ENCODE measurements around the gene NUDCD3. TPM values are rescaled to one million over a fixed set of nuclear protein-coding genes. Genes with fewer than 3 reads are reported as not detected.

NUDCD3 gene
- total RNA-seq, 1 experiment from 2014 or later = 94.6 TPM

DNA sequence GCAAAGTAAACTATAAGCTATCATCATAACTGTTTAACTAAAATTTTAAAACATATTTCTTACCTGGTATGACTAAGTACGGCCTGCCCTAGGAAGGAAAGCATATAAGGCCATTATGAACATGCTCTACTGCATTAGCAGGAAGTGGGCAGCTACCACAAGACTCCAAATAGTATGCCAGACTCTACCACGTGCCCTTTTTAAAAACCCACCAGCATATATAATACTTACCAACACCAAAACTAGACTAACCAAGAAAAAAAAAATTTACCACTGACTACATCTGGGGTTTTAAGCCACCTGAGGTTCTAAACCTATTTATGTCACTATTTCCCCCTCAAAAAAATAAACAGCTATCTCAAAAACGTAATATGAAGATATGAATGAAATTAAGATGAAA, 30.1 kb downstream of the NUDCD3 start:
- Histone ChIP-seq H3K27me3 (ENCODE audit: insufficient read depth, low read length) (no peaks in the 10 kb centered on the region), H3K4me1 (ENCODE audit: control insufficient read depth in 1 of 2, insufficient read depth in 2 of 2, low read length in 2 of 2) (no peaks in the 10 kb centered on the region), H3K79me2 (ENCODE audit: insufficient read depth, low read length) (peaks cover 77% of the 10 kb centered on the region), H3K9me2 (ENCODE audit: insufficient read depth) (no peaks in the 10 kb centered on the region), H3K27ac (ENCODE audit: low read depth, low read length) (no peak overlapping the region), H2AFZ (ENCODE audit: low read depth, low read length, poor library complexity, severe bottlenecking) (no peak overlapping the region), H3K9me3 (ENCODE audit: control insufficient read depth in 1 of 2, insufficient read depth in 1 of 2, low read depth in 1 of 2, low read length in 2 of 2) (no peaks in the 10 kb centered on the region), H3K4me2 (ENCODE audit: low read length) (no peak overlapping the region), H3K9ac (ENCODE audit: low read length) (no peak overlapping the region), H4K20me1 (ENCODE audit: insufficient read depth) (0 out of 2 replicates have a peak, but pooled peaks cover 3% of the 10 kb centered on the region), H3K36me3 (ENCODE audit: control insufficient read depth in 1 of 2, insufficient read depth in 2 of 2, low read length in 2 of 2) (0 out of 4 replicates have a peak, but pooled peaks cover 0 to 3% of the 10 kb centered on the region in 2 experiments), H3K4me3 (replicated peaks in 1 of 2; ENCODE audit: low read depth in 1 of 2, low read length in 2 of 2) (no peak overlapping the region)
- DNase-seq (ENCODE audit: low read depth, low spot score) (no peak), ATAC-seq (no peak)
- RAD21 ChIA-PET (ENCODE audit: low non-redundant PET in 1 of 2, low total read pairs in 2 of 2, uncharacterized antibody in 2 of 2, unreplicated experiment in 2 of 2) = no interaction called here
- BruUV-seq (replicated peaks) = no TSS peak
- intact Hi-C loops (cut with micrococcal nuclease) = no loop called here
- TF ChIP-seq YY1 (IDR thresholded peaks at IDR 0.05; ENCODE audit: extremely low read depth, insufficient replicate concordance, low read depth, low read length) (no peak), ZNF274 (IDR thresholded peaks at IDR 0.05; ENCODE audit: low read depth, low read length) (no peak), JUND (IDR thresholded peaks at IDR 0.05) (no peak), CEBPB (IDR thresholded peaks at IDR 0.05; ENCODE audit: low read depth) (no peak)
- TF ChIP-seq, protein P1, sequence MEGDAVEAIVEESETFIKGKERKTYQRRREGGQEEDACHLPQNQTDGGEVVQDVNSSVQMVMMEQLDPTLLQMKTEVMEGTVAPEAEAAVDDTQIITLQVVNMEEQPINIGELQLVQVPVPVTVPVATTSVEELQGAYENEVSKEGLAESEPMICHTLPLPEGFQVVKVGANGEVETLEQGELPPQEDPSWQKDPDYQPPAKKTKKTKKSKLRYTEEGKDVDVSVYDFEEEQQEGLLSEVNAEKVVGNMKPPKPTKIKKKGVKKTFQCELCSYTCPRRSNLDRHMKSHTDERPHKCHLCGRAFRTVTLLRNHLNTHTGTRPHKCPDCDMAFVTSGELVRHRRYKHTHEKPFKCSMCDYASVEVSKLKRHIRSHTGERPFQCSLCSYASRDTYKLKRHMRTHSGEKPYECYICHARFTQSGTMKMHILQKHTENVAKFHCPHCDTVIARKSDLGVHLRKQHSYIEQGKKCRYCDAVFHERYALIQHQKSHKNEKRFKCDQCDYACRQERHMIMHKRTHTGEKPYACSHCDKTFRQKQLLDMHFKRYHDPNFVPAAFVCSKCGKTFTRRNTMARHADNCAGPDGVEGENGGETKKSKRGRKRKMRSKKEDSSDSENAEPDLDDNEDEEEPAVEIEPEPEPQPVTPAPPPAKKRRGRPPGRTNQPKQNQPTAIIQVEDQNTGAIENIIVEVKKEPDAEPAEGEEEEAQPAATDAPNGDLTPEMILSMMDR (IDR thresholded peaks at IDR 0.05 in 2 of 3, conservative IDR thresholded peaks at IDR 0.05 in 1 of 3; ENCODE audit: borderline replicate concordance in 1 of 3, insufficient read depth in 1 of 3, low read depth in 2 of 3, low read length in 2 of 3) = no peak
- TF ChIP-seq, protein P2, sequence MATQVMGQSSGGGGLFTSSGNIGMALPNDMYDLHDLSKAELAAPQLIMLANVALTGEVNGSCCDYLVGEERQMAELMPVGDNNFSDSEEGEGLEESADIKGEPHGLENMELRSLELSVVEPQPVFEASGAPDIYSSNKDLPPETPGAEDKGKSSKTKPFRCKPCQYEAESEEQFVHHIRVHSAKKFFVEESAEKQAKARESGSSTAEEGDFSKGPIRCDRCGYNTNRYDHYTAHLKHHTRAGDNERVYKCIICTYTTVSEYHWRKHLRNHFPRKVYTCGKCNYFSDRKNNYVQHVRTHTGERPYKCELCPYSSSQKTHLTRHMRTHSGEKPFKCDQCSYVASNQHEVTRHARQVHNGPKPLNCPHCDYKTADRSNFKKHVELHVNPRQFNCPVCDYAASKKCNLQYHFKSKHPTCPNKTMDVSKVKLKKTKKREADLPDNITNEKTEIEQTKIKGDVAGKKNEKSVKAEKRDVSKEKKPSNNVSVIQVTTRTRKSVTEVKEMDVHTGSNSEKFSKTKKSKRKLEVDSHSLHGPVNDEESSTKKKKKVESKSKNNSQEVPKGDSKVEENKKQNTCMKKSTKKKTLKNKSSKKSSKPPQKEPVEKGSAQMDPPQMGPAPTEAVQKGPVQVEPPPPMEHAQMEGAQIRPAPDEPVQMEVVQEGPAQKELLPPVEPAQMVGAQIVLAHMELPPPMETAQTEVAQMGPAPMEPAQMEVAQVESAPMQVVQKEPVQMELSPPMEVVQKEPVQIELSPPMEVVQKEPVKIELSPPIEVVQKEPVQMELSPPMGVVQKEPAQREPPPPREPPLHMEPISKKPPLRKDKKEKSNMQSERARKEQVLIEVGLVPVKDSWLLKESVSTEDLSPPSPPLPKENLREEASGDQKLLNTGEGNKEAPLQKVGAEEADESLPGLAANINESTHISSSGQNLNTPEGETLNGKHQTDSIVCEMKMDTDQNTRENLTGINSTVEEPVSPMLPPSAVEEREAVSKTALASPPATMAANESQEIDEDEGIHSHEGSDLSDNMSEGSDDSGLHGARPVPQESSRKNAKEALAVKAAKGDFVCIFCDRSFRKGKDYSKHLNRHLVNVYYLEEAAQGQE (IDR thresholded peaks at IDR 0.05; ENCODE audit: low read depth) = no peak
- POLR2A ChIA-PET = no interaction called here
- CTCF ChIA-PET = no interaction called here
